PFSK-1 (cell line): ENCODE results near the gene GRAMD1B.

Experiments used
- FOXP2 ChIP-seq: optimal IDR thresholded peaks from 2 replicates; pipeline ENCODE3; 2011; ENCODE audit warnings: borderline replicate concordance, control low read depth, inconsistent platforms; ENCODE audit not compliant: insufficient read depth; ENCODE audit errors: extremely low read length, extremely low read depth
- POLR2AphosphoS5 ChIP-seq: IDR thresholded peaks from 2 replicates; pipeline ENCODE4 v1.6.1; 2012; ENCODE audit warnings: low read depth, mild to moderate bottlenecking, control low read depth, low read length, moderate library complexity
- REST ChIP-seq, 2 experiments: IDR thresholded peaks; 2 replicates each; pipeline versions ENCODE4 v1.6.1 to v1.8.0; 2011 to 2012; ENCODE audit warnings: low read depth in 2 of 2, low read length in 2 of 2, control low read depth in 1 of 2, inconsistent platforms in 1 of 2, mild to moderate bottlenecking in 1 of 2, moderate library complexity in 1 of 2; ENCODE audit not compliant: insufficient read depth in 1 of 2
- SIN3A ChIP-seq: IDR thresholded peaks from 2 replicates; pipeline ENCODE4 v1.6.1; 2012; ENCODE audit warnings: mild to moderate bottlenecking, low read length, moderate library complexity, borderline replicate concordance; ENCODE audit not compliant: insufficient read depth
- TAF1 ChIP-seq: IDR thresholded peaks from 2 replicates; pipeline ENCODE4 v1.6.1; 2012; ENCODE audit warnings: low read length, control low read depth, borderline replicate concordance; ENCODE audit not compliant: insufficient read depth

Gene GRAMD1B

GRCh38 chr11:123483058-123483457 is 53.0 kb downstream of the GRAMD1B start:
- no peak for TF ChIP-seq SIN3A

GRCh38 chr11:123483466-123483865 is 53.4 kb downstream of the GRAMD1B start:
- TF ChIP-seq REST (IDR thresholded peaks at IDR 0.05; ENCODE audit: insufficient read depth in 1 of 2, low read depth in 2 of 2, low read length in 2 of 2) (no peak), TAF1 (no peak), SIN3A (no peak), FOXP2 (no peak), POLR2AphosphoS5 (no peak)

GRCh38 chr11:123484448-123484847 is 54.4 kb downstream of the GRAMD1B start:
- TF ChIP-seq REST (IDR thresholded peaks at IDR 0.05; ENCODE audit: insufficient read depth in 1 of 2, low read depth in 2 of 2, low read length in 2 of 2) = no peak
- TF ChIP-seq POLR2AphosphoS5 = no peak
- no peak for TF ChIP-seq FOXP2
- no peak for TF ChIP-seq SIN3A
- TF ChIP-seq TAF1 = no peak

- no peak for TF ChIP-seq POLR2AphosphoS5
- no peak for TF ChIP-seq FOXP2
- no peak for TF ChIP-seq TAF1
- TF ChIP-seq SIN3A = no peak
- TF ChIP-seq REST (IDR thresholded peaks at IDR 0.05; ENCODE audit: insufficient read depth in 1 of 2, low read depth in 2 of 2, low read length in 2 of 2) = no peak
These were observed 57.2 kb downstream of the GRAMD1B start for GRCh38 chr11:123487157-123487744.

- TF ChIP-seq POLR2AphosphoS5 = no peak
- no peak for TF ChIP-seq FOXP2
- TF ChIP-seq TAF1 = no peak
- TF ChIP-seq REST (IDR thresholded peaks at IDR 0.05; ENCODE audit: insufficient read depth in 1 of 2, low read depth in 2 of 2, low read length in 2 of 2) = no peak
- TF ChIP-seq SIN3A = no peak
These were observed 60.5 kb downstream of the GRAMD1B start for GRCh38 chr11:123490527-123490926.
